GM12864 (cell line): ENCODE results near the gene HS3ST3A1.

Experiments used
- DNase-seq: peaks from one replicate; pipeline ENCODE4 v3.0.0-alpha.2; 2011; ENCODE audit warnings: low read depth
- H3K4me3 ChIP-seq: 2 replicates; pipeline ENCODE4 v1.5.1; 2011; ENCODE audit warnings: mild to moderate bottlenecking, low read depth, low read length, control low read depth
- CTCF ChIP-seq: IDR thresholded peaks from 2 replicates; pipeline ENCODE4 v1.5.1; 2011; ENCODE audit warnings: low read depth, mild to moderate bottlenecking, moderate library complexity, low read length, control low read depth, inconsistent platforms; ENCODE audit errors: missing control alignments

The HS3ST3A1 gene

GRCh38 chr17:13631529-13631928 is 29.8 kb upstream of the HS3ST3A1 start:
- TF ChIP-seq CTCF = no peak
- no peak for DNase-seq
- no peak overlapping the region for H3K4me3 ChIP-seq

GRCh38 chr17:13626703-13627102 is 25.0 kb upstream of the HS3ST3A1 start:
- H3K4me3 ChIP-seq = no peak overlapping the region
- DNase-seq = no peak
- TF ChIP-seq CTCF = no peak

GRCh38 chr17:13619462-13619861 is 17.7 kb upstream of the HS3ST3A1 start:
- TF ChIP-seq CTCF = no peak
- H3K4me3 ChIP-seq = no peak overlapping the region
- DNase-seq = no peak

- no peak for TF ChIP-seq CTCF
- H3K4me3 ChIP-seq = no peak overlapping the region
- no peak for DNase-seq
Measured at GRCh38 chr17:13616031-13616430, 14.3 kb upstream of the HS3ST3A1 start.

- H3K4me3 ChIP-seq = no peak overlapping the region
- DNase-seq = no peak
- no peak for TF ChIP-seq CTCF
Measured at GRCh38 chr17:13609941-13610340, 8.2 kb upstream of the HS3ST3A1 start.

- DNase-seq = no peak
- no peak overlapping the region for H3K4me3 ChIP-seq
- no peak for TF ChIP-seq CTCF
Measured at GRCh38 chr17:13601322-13601775, 380 bp downstream of the HS3ST3A1 start.

- no peak for DNase-seq
- no peak for TF ChIP-seq CTCF
- no peak overlapping the region for H3K4me3 ChIP-seq
Measured at GRCh38 chr17:13600475-13601321, 1.0 kb downstream of the HS3ST3A1 start.
